Measurements from ENCODE around the gene ARID4B. TPM values are rescaled to one million over a fixed set of nuclear protein-coding genes. Genes with fewer than 3 reads are reported as not detected.
"Not testable (repeated sequence)": the region's sequence is repeated elsewhere in the genome, so short reads cannot be mapped to it uniquely, and the experiment has no call there.

Gene ARID4B
- total RNA-seq, 2 donors from 2014 or later, result 74.2 to 79.2 TPM

DNA sequence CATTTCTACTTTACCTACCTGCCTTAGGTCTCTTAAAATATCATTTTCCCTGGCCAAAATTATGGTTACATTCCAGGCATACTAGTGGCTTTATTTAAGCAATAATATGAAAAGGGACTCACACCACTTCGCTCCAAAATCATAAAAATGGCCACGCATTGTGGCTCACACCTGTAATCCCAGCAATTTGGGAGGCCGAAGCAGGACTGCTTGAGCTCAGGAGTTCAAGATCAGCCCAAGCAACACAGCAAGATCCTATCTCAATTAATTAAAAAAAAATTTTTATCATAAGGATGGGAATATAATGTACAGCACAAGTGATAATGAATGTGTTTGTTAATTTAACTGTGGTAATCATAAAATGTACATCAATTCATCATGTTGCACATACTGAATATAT, 65.4 kb downstream of the ARID4B start:
- peaks cover 38 to 59% of the 10 kb centered on the region in 2 donors for H3K4me1 Mint-ChIP-seq (ENCODE audit: low read depth in 2 of 2)
- ATAC-seq (no peak), DNase-seq (ENCODE audit: low spot score) (no peak)
- no peaks in the 10 kb centered on the region for H3K27me3 Mint-ChIP-seq
- no peak overlapping the region for H3K27ac Mint-ChIP-seq
- no peak overlapping the region for H3K4me3 Mint-ChIP-seq
- no peaks in the 10 kb centered on the region for H3K36me3 Mint-ChIP-seq
- H3K9me3 Mint-ChIP-seq, result no peaks in the 10 kb centered on the region

- no peak overlapping the region for H3K4me3 Mint-ChIP-seq
- no peak for ATAC-seq
- peak overlapping the region in 1 of 2 donors; percentile 65 for H3K27ac Mint-ChIP-seq
- no peak for DNase-seq (ENCODE audit: low spot score)
- H3K27me3 Mint-ChIP-seq, result no peaks in the 10 kb centered on the region
- no peaks in the 10 kb centered on the region for H3K36me3 Mint-ChIP-seq
- H3K9me3 Mint-ChIP-seq, result no peaks in the 10 kb centered on the region
- H3K4me1 Mint-ChIP-seq (ENCODE audit: low read depth in 2 of 2), result peaks cover 36 to 48% of the 10 kb centered on the region in 2 donors
These were observed 66.7 kb downstream of the ARID4B start for GRCh38 chr1:235261243-235261642.

- H3K4me1 Mint-ChIP-seq (ENCODE audit: low read depth in 2 of 2), result peaks cover 27 to 43% of the 10 kb centered on the region in 2 donors
- peak; percentile 69 to 77 for ATAC-seq
These were observed 68.7 kb downstream of the ARID4B start for GRCh38 chr1:235259133-235259778.

DNA sequence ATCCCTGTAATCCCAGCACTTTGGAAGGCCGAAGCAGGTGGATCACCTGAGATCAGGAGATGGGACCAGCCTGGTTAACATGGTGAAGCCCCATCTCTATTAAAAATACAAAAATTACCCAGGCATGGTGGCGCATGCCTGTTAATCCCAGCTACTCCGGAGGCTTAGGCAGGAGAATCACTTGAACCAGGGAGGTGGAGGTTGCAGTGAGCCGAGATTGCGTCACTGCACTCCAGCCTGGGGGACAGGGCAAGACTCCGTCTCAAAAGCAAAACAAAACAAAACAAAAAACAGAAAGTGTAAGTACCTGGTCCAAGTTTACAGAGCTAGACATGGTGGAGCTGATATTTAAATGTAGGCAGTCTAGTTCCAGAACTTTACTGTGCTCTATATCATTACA, 69.9 kb downstream of the ARID4B start:
- DNase-seq (ENCODE audit: low spot score); H3K9me3 Mint-ChIP-seq; ATAC-seq; H3K27me3 Mint-ChIP-seq; H3K36me3 Mint-ChIP-seq: not testable (repeated sequence)
- Mint-ChIP-seq H3K27ac (peak overlapping the region; percentile 69 to 73), H3K4me3 (peak overlapping the region; percentile 2), H3K4me1 (ENCODE audit: low read depth in 2 of 2) (peaks cover 28 to 43% of the 10 kb centered on the region in 2 donors)

More at GRCh38 chr1:235259133-235259778, 68.7 kb downstream of the ARID4B start:
- Mint-ChIP-seq H3K27ac (peak overlapping the region; percentile 69 to 83), H3K27me3 (no peaks in the 10 kb centered on the region), H3K4me3 (peak overlapping the region; percentile 20), H3K9me3 (no peaks in the 10 kb centered on the region), H3K36me3 (no peaks in the 10 kb centered on the region)
- DNase-seq (ENCODE audit: low spot score), result no peak

DNA sequence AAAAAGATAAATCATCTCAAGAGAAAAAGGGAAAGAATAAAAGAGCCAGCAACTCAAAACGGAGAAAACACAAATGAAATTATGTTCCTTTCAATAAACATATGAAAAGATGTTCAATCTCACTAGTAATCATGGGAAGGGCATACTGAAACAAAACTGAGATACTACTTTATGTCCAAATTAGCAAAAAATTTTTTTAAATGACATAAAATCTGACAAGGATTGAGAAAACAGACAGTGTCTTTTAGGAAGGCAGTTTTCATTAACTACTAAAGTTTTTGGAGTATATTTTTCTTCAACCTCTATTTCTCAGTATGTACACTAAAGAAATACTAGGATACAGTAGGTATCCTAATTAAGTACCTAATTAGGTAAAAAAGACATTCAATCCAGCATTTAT, 73.3 kb downstream of the ARID4B start:
- ATAC-seq, result no peak
- Mint-ChIP-seq H3K36me3 (peaks cover 5% of the 10 kb centered on the region), H3K9me3 (no peaks in the 10 kb centered on the region), H3K4me1 (ENCODE audit: low read depth in 2 of 2) (peaks cover 18 to 25% of the 10 kb centered on the region in 2 donors), H3K4me3 (no peak overlapping the region), H3K27me3 (no peaks in the 10 kb centered on the region), H3K27ac (no peak overlapping the region)
- no peak for DNase-seq (ENCODE audit: low spot score)

- no peaks in the 10 kb centered on the region for H3K27me3 Mint-ChIP-seq
- ATAC-seq (peak; percentile 79 to 81), DNase-seq (ENCODE audit: low spot score) (peak; percentile 67)
- peaks cover 5% of the 10 kb centered on the region for H3K36me3 Mint-ChIP-seq
- H3K27ac Mint-ChIP-seq, result no peak overlapping the region
- H3K9me3 Mint-ChIP-seq, result no peaks in the 10 kb centered on the region
- peaks cover 13 to 17% of the 10 kb centered on the region in 2 donors for H3K4me1 Mint-ChIP-seq (ENCODE audit: low read depth in 2 of 2)
- no peak overlapping the region for H3K4me3 Mint-ChIP-seq
These were observed 74.6 kb downstream of the ARID4B start for GRCh38 chr1:235253219-235253962.

DNA sequence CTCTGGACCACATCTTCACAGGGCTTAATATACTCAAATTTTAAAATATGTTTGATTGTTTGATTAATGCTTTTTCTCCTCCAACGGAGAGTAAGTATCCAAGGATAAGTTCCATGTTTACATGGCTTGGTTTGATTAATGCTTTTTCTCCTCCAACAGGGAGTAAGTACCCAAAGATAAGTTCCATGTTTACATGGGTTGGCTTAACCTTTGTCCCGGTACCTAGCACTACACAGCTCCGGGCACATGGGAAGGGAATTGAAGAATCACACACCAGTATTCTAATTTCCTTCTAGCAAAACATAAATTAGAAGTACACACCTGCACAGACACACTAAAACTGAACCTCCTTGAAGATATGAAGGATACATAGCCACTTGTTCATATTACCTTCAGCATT, 77.5 kb downstream of the ARID4B start:
- ATAC-seq, result no peak
- Mint-ChIP-seq H3K36me3 (peaks cover 10% of the 10 kb centered on the region), H3K27me3 (no peaks in the 10 kb centered on the region), H3K9me3 (no peaks in the 10 kb centered on the region), H3K27ac (no peak overlapping the region), H3K4me1 (ENCODE audit: low read depth in 2 of 2) (peaks cover 17 to 19% of the 10 kb centered on the region in 2 donors), H3K4me3 (no peak overlapping the region)
- no peak for DNase-seq (ENCODE audit: low spot score)

DNA sequence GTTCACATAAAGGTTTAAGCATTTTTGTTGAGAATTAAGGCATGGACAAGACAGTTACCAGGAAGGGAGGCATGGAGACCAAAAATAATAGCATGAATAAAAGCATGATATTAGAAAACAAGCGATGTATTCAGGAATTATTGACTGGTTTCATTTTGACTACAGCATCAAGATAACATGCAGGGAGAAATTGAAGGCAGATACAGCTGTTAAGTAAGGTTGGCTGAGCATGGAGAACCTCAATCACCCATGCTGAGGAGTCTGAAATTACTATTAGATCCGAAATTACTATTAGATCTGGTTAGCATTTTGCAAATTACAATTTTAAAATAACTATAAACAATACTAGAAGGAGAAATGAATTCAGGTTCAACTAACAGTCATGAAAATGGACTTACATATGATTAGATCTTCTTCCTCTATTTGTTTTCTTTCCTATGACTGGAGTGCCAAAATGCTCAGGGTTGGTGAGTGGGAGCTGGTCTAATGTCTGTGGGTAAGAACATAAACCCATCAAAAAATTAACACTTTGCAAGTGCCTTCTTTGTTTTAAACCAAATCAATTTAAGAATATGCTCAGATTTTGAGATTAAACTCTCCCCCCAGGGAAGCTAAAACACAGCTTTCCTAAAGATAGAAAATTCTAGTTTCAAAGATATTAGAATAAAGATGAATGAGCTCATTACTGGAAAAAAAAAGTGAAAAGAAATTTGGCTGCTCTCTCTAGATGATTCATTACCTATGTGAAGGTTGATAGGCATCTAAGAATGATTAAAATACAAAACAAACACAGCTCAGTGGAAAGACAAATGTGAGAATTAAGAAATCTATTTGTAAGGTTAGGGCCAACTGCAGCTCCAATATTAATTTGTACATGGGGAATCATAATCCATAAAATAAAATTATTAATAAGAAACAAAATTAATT, 81.7 kb downstream of the ARID4B start:
- peak overlapping the region; percentile 22 to 47 for H3K27ac Mint-ChIP-seq
- H3K4me3 Mint-ChIP-seq, result no peak overlapping the region
- H3K9me3 Mint-ChIP-seq, result no peaks in the 10 kb centered on the region
- no peaks in the 10 kb centered on the region for H3K27me3 Mint-ChIP-seq
- ATAC-seq (no peak), DNase-seq (ENCODE audit: low spot score) (no peak)
- peaks cover 11% of the 10 kb centered on the region for H3K36me3 Mint-ChIP-seq
- peaks cover 24 to 26% of the 10 kb centered on the region in 2 donors for H3K4me1 Mint-ChIP-seq (ENCODE audit: low read depth in 2 of 2)

DNA sequence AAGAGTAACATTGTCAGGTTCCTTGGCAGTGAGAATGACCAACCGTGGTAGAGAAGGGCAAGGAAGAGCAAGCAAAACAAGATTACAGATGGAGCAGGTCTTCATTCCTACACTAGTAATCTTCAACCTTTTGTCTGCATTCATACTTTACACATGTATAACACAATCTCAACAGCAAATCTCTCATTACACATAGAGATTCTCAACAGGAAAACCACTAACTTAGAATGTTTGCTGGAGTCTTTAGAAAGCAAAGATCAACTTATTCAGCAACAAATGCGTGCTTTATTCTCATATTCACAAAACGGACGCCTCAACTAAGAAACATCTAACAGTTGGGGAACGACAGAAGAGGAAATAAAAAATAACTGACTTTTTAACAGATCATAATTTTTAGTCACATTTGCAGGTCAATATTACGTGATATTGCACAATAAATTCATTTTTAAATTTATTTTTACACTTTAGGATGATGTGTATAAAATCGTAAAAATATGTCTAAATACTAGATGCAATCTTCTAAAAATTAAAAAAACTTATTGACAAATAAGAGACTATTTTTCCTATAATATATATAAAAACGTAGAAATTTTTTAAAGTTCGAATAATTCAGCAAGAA, 82.9 kb downstream of the ARID4B start:
- Mint-ChIP-seq H3K4me1 (ENCODE audit: low read depth in 2 of 2) (peaks cover 30 to 36% of the 10 kb centered on the region in 2 donors), H3K36me3 (peaks cover 11% of the 10 kb centered on the region), H3K27ac (peak overlapping the region; percentile 3 to 59), H3K9me3 (no peaks in the 10 kb centered on the region), H3K4me3 (peak overlapping the region; percentile 5), H3K27me3 (no peaks in the 10 kb centered on the region)
- no peak for DNase-seq (ENCODE audit: low spot score)
- ATAC-seq, result no peak

GRCh38 chr1:235240960-235241359, 87.0 kb downstream of the ARID4B start:
- H3K27ac Mint-ChIP-seq, result peak overlapping the region; percentile 30 to 72
- no peaks in the 10 kb centered on the region for H3K9me3 Mint-ChIP-seq
- no peak for ATAC-seq
- DNase-seq (ENCODE audit: low spot score), result no peak
- H3K4me1 Mint-ChIP-seq (ENCODE audit: low read depth in 2 of 2), result peaks cover 23 to 34% of the 10 kb centered on the region in 2 donors
- no peaks in the 10 kb centered on the region for H3K27me3 Mint-ChIP-seq
- H3K4me3 Mint-ChIP-seq, result no peak overlapping the region
- peaks cover 14% of the 10 kb centered on the region for H3K36me3 Mint-ChIP-seq

DNA sequence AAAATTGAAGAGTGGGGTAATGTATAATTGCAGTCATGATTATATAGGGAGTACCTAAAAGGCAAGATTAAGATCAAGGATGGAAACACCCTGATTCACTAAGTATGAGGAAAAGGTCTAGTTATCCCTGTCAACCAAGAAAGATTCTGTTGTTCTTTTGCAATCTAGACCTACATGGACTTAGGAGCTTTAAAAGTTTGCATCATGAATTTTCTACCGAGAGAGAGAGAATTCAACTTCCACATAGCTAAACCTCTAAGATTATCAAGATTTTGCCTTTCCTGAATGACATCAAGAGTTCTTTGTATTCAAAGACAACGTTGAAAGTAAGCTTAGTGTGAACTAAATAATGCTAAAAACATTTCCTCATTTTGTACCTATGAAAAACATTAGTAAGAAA, 88.1 kb downstream of the ARID4B start:
- peaks cover 17 to 25% of the 10 kb centered on the region in 2 donors for H3K4me1 Mint-ChIP-seq (ENCODE audit: low read depth in 2 of 2)
- no peaks in the 10 kb centered on the region for H3K9me3 Mint-ChIP-seq
- DNase-seq (ENCODE audit: low spot score), result no peak
- H3K27ac Mint-ChIP-seq, result peak overlapping the region; percentile 30 to 41
- H3K27me3 Mint-ChIP-seq, result no peaks in the 10 kb centered on the region
- H3K36me3 Mint-ChIP-seq, result peaks cover 12% of the 10 kb centered on the region
- ATAC-seq, result no peak
- no peak overlapping the region for H3K4me3 Mint-ChIP-seq

DNA sequence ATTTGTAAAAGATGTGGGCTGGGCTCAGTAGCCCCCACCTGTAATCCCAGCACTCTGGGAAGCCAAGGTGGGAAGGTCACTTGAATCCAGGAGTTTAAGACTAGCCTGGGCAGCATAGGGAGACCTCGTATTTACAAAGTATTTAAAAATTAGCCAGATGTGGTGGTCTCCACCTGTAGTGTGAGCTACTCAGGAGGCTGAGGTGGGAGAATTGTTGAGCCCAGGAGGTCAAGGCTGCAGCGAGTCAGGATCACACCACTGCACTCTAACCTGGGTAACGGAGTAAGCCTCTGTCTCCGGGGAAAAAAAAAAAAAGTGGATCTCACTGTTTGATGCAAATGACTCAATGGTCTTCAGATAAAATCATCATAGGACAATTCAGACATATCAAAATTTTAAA, 89.4 kb downstream of the ARID4B start:
- Mint-ChIP-seq H3K9me3 (no peaks in the 10 kb centered on the region), H3K27ac (no peak overlapping the region), H3K4me1 (ENCODE audit: low read depth in 2 of 2) (peaks cover 9 to 15% of the 10 kb centered on the region in 2 donors), H3K36me3 (peaks cover 10% of the 10 kb centered on the region), H3K4me3 (no peak overlapping the region), H3K27me3 (no peaks in the 10 kb centered on the region)
- ATAC-seq, result no peak
- no peak for DNase-seq (ENCODE audit: low spot score)

DNA sequence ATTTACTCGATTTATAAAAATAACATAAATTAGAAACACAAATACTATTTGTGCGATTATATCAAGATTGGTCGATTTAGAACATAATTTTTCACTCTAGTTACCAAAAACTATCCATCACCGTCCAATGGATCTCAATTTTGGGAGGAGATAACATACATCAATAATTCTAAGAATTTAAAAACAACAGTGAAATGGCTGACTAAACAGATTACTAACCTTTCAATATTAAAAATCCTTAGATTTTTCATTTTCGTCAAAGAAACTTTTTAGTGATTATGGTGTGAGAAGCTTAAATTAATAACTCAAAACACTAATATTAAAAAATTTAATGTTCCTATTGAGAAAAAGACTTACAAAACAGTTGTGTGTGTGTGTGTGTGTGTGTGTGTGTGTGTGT, 91.9 kb downstream of the ARID4B start:
- Mint-ChIP-seq H3K27ac (no peak overlapping the region), H3K9me3 (no peaks in the 10 kb centered on the region), H3K4me3 (no peak overlapping the region), H3K36me3 (peaks cover 10% of the 10 kb centered on the region), H3K4me1 (ENCODE audit: low read depth in 2 of 2) (peaks cover 9 to 14% of the 10 kb centered on the region in 2 donors), H3K27me3 (no peaks in the 10 kb centered on the region)
- no peak for ATAC-seq
- no peak for DNase-seq (ENCODE audit: low spot score)

Measured in natural killer cell treated with Interleukin-12 subunit alpha and Interleukin-12 subunit beta and Interleukin-15 and Interleukin-18, amount 100 ng/mL, for 72 hours (primary cell).